ENCODE data around the gene ANKRA2.

ANKRA2 gene

GRCh38 chr5:73591698-73592501, 26.5 kb upstream of the ANKRA2 start:
- no peak for DNase-seq (ENCODE audit: low read depth, low spot score)
- POLR2A ChIA-PET, result interaction anchor here (1.1 to 1.4 kb wide), 3 partner anchors 101 to 205 kb away, joined by 3 to 4 read pairs (median 4); no protein-coding TSS in a partner anchor
- CTCF ChIA-PET, result interaction anchor here (0.6 to 15.2 kb wide), 61 partner anchors 8 to 1063 kb away, joined by 3 to 517 read pairs (median 5); partner anchors contain the start of genes ANKRA2, ARHGEF28 and UTP15
- no peak for TF ChIP-seq CTCF (IDR thresholded peaks at IDR 0.05; ENCODE audit: insufficient read depth, low read length, missing control alignments)
- no peak overlapping the region for H3K4me3 ChIP-seq (ENCODE audit: low read depth, low read length)

DNA sequence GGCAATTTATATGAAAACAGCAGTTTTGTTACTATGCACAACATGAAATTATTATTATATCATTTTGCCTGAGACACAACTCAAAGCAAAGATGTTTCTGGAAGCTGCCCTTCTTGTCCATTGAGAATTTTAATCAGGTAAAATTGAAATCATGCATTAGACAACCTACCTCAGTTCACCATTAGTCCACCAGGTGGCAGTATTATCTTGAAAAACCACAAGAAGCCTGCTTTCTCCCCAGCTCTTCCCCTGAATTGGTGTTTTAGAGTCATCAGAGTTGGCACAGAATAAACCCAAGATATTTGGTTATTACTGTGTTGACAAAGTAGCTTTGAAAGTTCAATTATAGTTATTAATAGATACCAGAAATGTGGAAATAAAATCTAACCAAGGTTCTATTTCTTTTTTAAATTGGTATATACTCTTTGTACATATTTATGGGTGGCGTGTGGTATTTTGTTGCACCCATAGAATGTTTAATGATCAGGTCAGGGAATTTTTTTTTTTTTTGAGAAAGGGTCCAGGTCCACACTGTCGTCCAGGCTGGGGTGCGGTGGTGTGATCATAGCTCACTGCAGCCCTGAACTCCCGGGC, 25.8 kb upstream of the ANKRA2 start:
- POLR2A ChIA-PET, result interaction anchor here (0.7 to 1.4 kb wide), 4 partner anchors 34 to 205 kb away, joined by 3 to 4 read pairs (median 4); no protein-coding TSS in a partner anchor

GRCh38 chr5:73587923-73588322, 22.5 kb upstream of the ANKRA2 start:
- no peak for TF ChIP-seq CTCF (IDR thresholded peaks at IDR 0.05; ENCODE audit: insufficient read depth, low read length, missing control alignments)
- CTCF ChIA-PET, result interaction anchor here (2.0 to 15.2 kb wide), 3 partner anchors 107 to 314 kb away, joined by 6 to 517 read pairs (median 91); no protein-coding TSS in a partner anchor
- DNase-seq (ENCODE audit: low read depth, low spot score), result no peak
- POLR2A ChIA-PET, result no interaction called here
- no peak overlapping the region for H3K4me3 ChIP-seq (ENCODE audit: low read depth, low read length)

More for the DNA sequence above, 25.8 kb upstream of the ANKRA2 start:
- peak; percentile 81 for DNase-seq (ENCODE audit: low read depth, low spot score)
- peak; percentile 28 for TF ChIP-seq CTCF (IDR thresholded peaks at IDR 0.05; ENCODE audit: insufficient read depth, low read length, missing control alignments)
- H3K4me3 ChIP-seq (ENCODE audit: low read depth, low read length), result no peak overlapping the region
- CTCF ChIA-PET, result interaction anchor here (0.6 to 15.2 kb wide), 76 partner anchors 8 to 1063 kb away, joined by 3 to 517 read pairs (median 4); partner anchors contain the start of genes ANKRA2, ARHGEF28 and UTP15

DNA sequence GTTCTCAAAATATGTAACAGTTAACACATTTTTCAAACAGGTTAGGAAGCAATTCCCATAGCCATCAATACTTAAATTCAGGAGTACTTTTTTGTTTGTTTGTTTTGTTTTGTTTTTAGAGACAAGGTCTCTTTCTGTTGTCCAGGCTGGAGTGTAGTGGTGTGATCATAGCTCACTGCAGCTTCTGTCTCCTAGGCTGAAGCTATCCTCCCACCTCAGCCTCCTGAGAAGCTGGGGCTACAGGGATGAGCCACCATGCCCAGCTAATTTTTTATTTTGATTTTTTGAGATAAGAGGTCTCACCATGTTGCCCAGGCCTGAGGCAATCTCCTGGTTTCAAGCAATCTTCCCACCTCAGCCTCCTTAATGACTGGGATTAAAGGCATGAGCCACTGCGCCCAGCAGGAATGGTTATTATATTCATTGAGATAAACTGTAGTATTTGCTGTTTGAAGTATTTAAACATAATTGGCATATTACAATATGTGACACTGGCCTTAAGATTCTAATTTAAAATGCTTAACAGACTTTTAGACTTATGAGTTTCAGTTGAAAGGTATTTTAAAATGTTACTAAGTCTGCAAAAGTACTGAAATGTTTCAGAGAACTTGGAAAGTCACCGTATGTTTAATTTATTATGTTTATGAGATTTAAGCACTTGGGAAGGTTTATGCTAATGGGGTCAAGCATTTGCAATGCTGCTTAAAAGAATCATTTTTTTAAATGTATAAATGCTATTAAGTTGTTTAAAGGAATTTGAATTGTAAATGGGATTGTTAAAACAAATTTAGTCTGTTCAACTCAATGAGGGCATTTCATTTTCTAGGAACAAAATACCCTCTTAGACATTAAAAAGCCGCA, 17.1 kb upstream of the ANKRA2 start:
- ChIA-PET CTCF (interaction anchor here (0.8 to 3.2 kb wide), 6 partner anchors 9 to 320 kb away, joined by 3 to 29 read pairs (median 6); no protein-coding TSS in a partner anchor), POLR2A (no interaction called here)
- no peak for TF ChIP-seq CTCF (IDR thresholded peaks at IDR 0.05; ENCODE audit: insufficient read depth, low read length, missing control alignments)
- no peak for DNase-seq (ENCODE audit: low read depth, low spot score)
- H3K4me3 ChIP-seq (ENCODE audit: low read depth, low read length), result no peak overlapping the region

GRCh38 chr5:73565969-73566547, 619 bp upstream of the ANKRA2 start:
- no peak for TF ChIP-seq CTCF (IDR thresholded peaks at IDR 0.05; ENCODE audit: insufficient read depth, low read length, missing control alignments)
- DNase-seq (ENCODE audit: low read depth, low spot score), result no peak
- ChIA-PET CTCF (interaction anchor here (1.2 to 3.7 kb wide), 4 partner anchors 16 to 49 kb away, joined by 3 to 18 read pairs (median 4); no protein-coding TSS in a partner anchor), POLR2A (interaction anchor here (1.4 kb wide), 1 partner anchor 256 kb away, joined by 4 read pairs; no protein-coding TSS in a partner anchor)
- H3K4me3 ChIP-seq (ENCODE audit: low read depth, low read length), result peak overlapping the region; percentile 97
